Activated naive CD4-positive, alpha-beta T cell treated with anti-CD3 and anti-CD28 coated beads for 36 hours (primary cell): ENCODE results near the gene ICOSLG. TPM values are rescaled to one million over a fixed set of nuclear protein-coding genes. Genes with fewer than 3 reads are reported as not detected.

Experiments used
- CTCF ChIA-PET: fragments of 350-600 bp; sonication (Branson Sonifier 250); formaldehyde crosslinking; loops from one replicate; lab custom pipeline; 2021; ENCODE audit warnings: antibody characterized with exemption; lab: Charles Lee
- DNase-seq: peaks from one replicate; pipeline ENCODE4 v3.0.0-alpha.2; 2020
- H3K27ac Mint-ChIP-seq: one replicate; pipeline ENCODE4 v1.8.0; 2021; ENCODE audit warnings: mild to moderate bottlenecking, mixed read lengths
- H3K27me3 Mint-ChIP-seq: one replicate; pipeline ENCODE4 v1.8.0; 2021; ENCODE audit warnings: low read depth, mixed read lengths
- H3K36me3 Mint-ChIP-seq: one replicate; pipeline ENCODE4 v1.8.0; 2021; ENCODE audit warnings: low read depth, mixed read lengths
- H3K4me1 Mint-ChIP-seq: one replicate; pipeline ENCODE4 v1.8.0; 2021; ENCODE audit warnings: low read depth, mixed read lengths
- H3K4me3 Mint-ChIP-seq: one replicate; pipeline ENCODE4 v1.8.0; 2021; ENCODE audit warnings: mild to moderate bottlenecking, moderate library complexity, mixed read lengths
- H3K9me3 Mint-ChIP-seq: one replicate; pipeline ENCODE4 v1.8.0; 2021; ENCODE audit warnings: mixed read lengths
- intact Hi-C: fragments of 100-400 bp; cut with micrococcal nuclease; formaldehyde crosslinking; loops from one replicate; pipeline ENCODE4 v1.15.1; 2023
- total RNA-seq, 2 experiments: library from RNA; stranded (reverse); gene quantifications; one replicate each; pipeline ENCODE4 v1.2.3, GENCODE V29; 2021

The ICOSLG gene
- total RNA-seq, 2 experiments from 2014 or later, result 1.4 to 1.9 TPM

- Mint-ChIP-seq H3K27ac (no peak overlapping the region), H3K36me3 (no peaks in the 10 kb centered on the region), H3K27me3 (no peaks in the 10 kb centered on the region), H3K4me3 (no peak overlapping the region), H3K4me1 (peaks cover 4% of the 10 kb centered on the region), H3K9me3 (no peaks in the 10 kb centered on the region)
- CTCF ChIA-PET, result no interaction called here
- no peak for DNase-seq
- intact Hi-C loops, result no loop called here
Observed at GRCh38 chr21:44279354-44280260, 38.9 kb upstream of the ICOSLG start.

GRCh38 chr21:44275041-44275440, 34.3 kb upstream of the ICOSLG start:
- Mint-ChIP-seq H3K27me3 (no peaks in the 10 kb centered on the region), H3K36me3 (no peaks in the 10 kb centered on the region), H3K9me3 (no peaks in the 10 kb centered on the region), H3K27ac (no peak overlapping the region), H3K4me1 (peaks cover 4% of the 10 kb centered on the region), H3K4me3 (no peak overlapping the region)
- no peak for DNase-seq
- CTCF ChIA-PET, result no interaction called here
- intact Hi-C loops, result no loop called here

- no peak overlapping the region for H3K4me3 Mint-ChIP-seq
- no peaks in the 10 kb centered on the region for H3K27me3 Mint-ChIP-seq
- CTCF ChIA-PET, result no interaction called here
- intact Hi-C loops, result no loop called here
- no peak for DNase-seq
- H3K4me1 Mint-ChIP-seq, result peaks cover 4% of the 10 kb centered on the region
- H3K36me3 Mint-ChIP-seq, result no peaks in the 10 kb centered on the region
- no peaks in the 10 kb centered on the region for H3K9me3 Mint-ChIP-seq
- H3K27ac Mint-ChIP-seq, result no peak overlapping the region
Observed at GRCh38 chr21:44273046-44273445, 32.3 kb upstream of the ICOSLG start.

GRCh38 chr21:44272284-44272858, 31.6 kb upstream of the ICOSLG start:
- H3K4me1 Mint-ChIP-seq, result peaks cover 4% of the 10 kb centered on the region
- CTCF ChIA-PET, result no interaction called here
- no peak overlapping the region for H3K27ac Mint-ChIP-seq

GRCh38 chr21:44271558-44272283, 31.0 kb upstream of the ICOSLG start:
- DNase-seq, result no peak
- Mint-ChIP-seq H3K36me3 (no peaks in the 10 kb centered on the region), H3K4me1 (no peaks in the 10 kb centered on the region), H3K9me3 (no peaks in the 10 kb centered on the region), H3K4me3 (no peak overlapping the region), H3K27ac (no peak overlapping the region), H3K27me3 (no peaks in the 10 kb centered on the region)
- intact Hi-C loops, result no loop called here
- CTCF ChIA-PET, result no interaction called here

More at GRCh38 chr21:44272284-44272858, 31.6 kb upstream of the ICOSLG start:
- DNase-seq, result no peak
- Mint-ChIP-seq H3K9me3 (no peaks in the 10 kb centered on the region), H3K27me3 (no peaks in the 10 kb centered on the region), H3K4me3 (no peak overlapping the region), H3K36me3 (no peaks in the 10 kb centered on the region)
- intact Hi-C loops, result no loop called here

GRCh38 chr21:44269090-44269489, 28.3 kb upstream of the ICOSLG start:
- CTCF ChIA-PET, result interaction anchor here (0.5 kb wide), 1 partner anchor 176 kb away, joined by 4 read pairs; no protein-coding TSS in a partner anchor
- Mint-ChIP-seq H3K36me3 (no peaks in the 10 kb centered on the region), H3K4me1 (no peaks in the 10 kb centered on the region), H3K4me3 (no peak overlapping the region), H3K9me3 (no peaks in the 10 kb centered on the region), H3K27me3 (no peaks in the 10 kb centered on the region), H3K27ac (no peak overlapping the region)
- intact Hi-C loops, result no loop called here
- no peak for DNase-seq

- Mint-ChIP-seq H3K4me3 (no peak overlapping the region), H3K4me1 (no peaks in the 10 kb centered on the region), H3K9me3 (no peaks in the 10 kb centered on the region), H3K27me3 (no peaks in the 10 kb centered on the region), H3K36me3 (no peaks in the 10 kb centered on the region), H3K27ac (no peak overlapping the region)
- intact Hi-C loops, result no loop called here
- peak; percentile 40 for DNase-seq
- CTCF ChIA-PET, result interaction anchor here (0.7 to 2.9 kb wide), 2 partner anchors 9 to 30 kb away, joined by 3 to 7 read pairs; no protein-coding TSS in a partner anchor
Observed at GRCh38 chr21:44267655-44268142, 27.0 kb upstream of the ICOSLG start.

- intact Hi-C loops, result no loop called here
- Mint-ChIP-seq H3K4me1 (no peaks in the 10 kb centered on the region), H3K27me3 (no peaks in the 10 kb centered on the region), H3K36me3 (no peaks in the 10 kb centered on the region), H3K9me3 (no peaks in the 10 kb centered on the region), H3K27ac (no peak overlapping the region), H3K4me3 (no peak overlapping the region)
- no peak for DNase-seq
- CTCF ChIA-PET, result interaction anchor here (2.9 kb wide), 1 partner anchor 32 kb away, joined by 7 read pairs; no protein-coding TSS in a partner anchor
Observed at GRCh38 chr21:44265734-44266270, 25.1 kb upstream of the ICOSLG start.

GRCh38 chr21:44263768-44264167, 23.0 kb upstream of the ICOSLG start:
- intact Hi-C loops, result no loop called here
- Mint-ChIP-seq H3K36me3 (no peaks in the 10 kb centered on the region), H3K27ac (no peak overlapping the region), H3K9me3 (no peaks in the 10 kb centered on the region), H3K4me1 (no peaks in the 10 kb centered on the region), H3K4me3 (no peak overlapping the region), H3K27me3 (no peaks in the 10 kb centered on the region)
- no peak for DNase-seq
- CTCF ChIA-PET, result interaction anchor here (0.6 kb wide), 1 partner anchor 475 kb away, joined by 3 read pairs; no protein-coding TSS in a partner anchor

GRCh38 chr21:44263221-44263760, 22.5 kb upstream of the ICOSLG start:
- no peaks in the 10 kb centered on the region for H3K9me3 Mint-ChIP-seq
- no peaks in the 10 kb centered on the region for H3K36me3 Mint-ChIP-seq
- CTCF ChIA-PET, result no interaction called here
- no peaks in the 10 kb centered on the region for H3K4me1 Mint-ChIP-seq
- intact Hi-C loops, result no loop called here
- no peaks in the 10 kb centered on the region for H3K27me3 Mint-ChIP-seq
- H3K27ac Mint-ChIP-seq, result no peak overlapping the region
- DNase-seq, result no peak
- H3K4me3 Mint-ChIP-seq, result no peak overlapping the region

- Mint-ChIP-seq H3K36me3 (no peaks in the 10 kb centered on the region), H3K27me3 (no peaks in the 10 kb centered on the region), H3K4me1 (no peaks in the 10 kb centered on the region), H3K27ac (no peak overlapping the region), H3K4me3 (no peak overlapping the region), H3K9me3 (no peaks in the 10 kb centered on the region)
- CTCF ChIA-PET, result interaction anchor here (1.1 kb wide), 1 partner anchor 35 kb away, joined by 4 read pairs; no protein-coding TSS in a partner anchor
- intact Hi-C loops, result no loop called here
- DNase-seq, result no peak
Observed at GRCh38 chr21:44262338-44263056, 21.8 kb upstream of the ICOSLG start.
